Stimulated activated CD4-positive, alpha-beta T cell treated with anti-CD3 and anti-CD28 coated beads, Interleukin-4, amount 100 ng/mL, for 24 hours (primary cell): ENCODE results near the gene VWA2.

ENCODE experiments used
- DNase-seq: peaks from one replicate; pipeline ENCODE4 v3.0.0-alpha.2; 2020

Gene VWA2

DNA sequence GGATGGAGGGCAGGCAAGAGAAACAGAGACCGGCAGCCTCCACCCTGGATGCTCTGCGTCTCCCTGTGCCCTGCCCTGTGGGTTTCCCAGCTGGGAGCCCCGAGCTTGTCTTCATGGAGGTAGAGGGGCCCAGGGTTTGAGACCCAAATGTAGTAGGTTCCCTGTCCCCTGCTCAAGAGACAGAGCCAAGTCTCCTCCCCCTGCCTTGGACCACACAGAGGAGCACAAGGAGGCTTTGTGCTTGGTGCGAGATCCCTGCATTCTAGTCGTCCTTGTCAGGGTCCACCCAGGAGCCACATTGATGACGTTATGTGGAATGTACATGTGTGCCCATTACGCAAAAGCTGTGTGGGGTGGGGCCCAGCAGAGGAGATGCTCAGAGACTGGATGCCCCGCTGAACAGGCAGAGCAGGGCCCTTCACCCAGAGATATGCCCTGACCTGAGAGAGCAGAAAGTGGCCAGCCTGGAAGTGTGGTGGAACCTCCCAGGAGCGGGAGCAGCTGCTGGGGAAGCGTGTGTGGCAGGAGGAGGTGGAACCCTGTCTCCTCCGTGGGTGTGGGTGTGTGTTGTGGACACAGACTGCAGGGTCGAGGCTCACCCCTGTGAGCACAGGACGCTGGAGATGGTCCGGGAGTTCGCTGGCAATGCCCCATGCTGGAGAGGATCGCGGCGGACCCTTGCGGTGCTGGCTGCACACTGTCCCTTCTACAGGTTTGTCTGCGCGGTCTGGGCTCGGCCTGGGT is 39.3 kb downstream of the VWA2 start:
- DNase-seq, result no peak

DNA sequence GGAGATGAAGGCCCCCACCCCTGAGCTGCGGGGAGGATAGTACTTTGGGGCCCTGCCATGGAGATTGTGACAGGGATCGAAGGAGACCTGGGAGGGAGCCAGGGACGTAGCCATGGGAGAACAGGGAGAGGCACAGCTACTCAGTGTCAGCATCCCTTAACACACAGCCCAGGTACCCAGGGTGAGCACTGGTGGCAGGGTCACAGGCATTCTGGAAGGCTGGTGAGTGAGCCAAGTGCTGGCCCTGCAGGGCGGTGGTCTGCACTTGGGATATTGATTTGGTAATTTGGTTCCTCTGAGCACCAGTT is 39.8 kb downstream of the VWA2 start:
- no peak for DNase-seq

DNA sequence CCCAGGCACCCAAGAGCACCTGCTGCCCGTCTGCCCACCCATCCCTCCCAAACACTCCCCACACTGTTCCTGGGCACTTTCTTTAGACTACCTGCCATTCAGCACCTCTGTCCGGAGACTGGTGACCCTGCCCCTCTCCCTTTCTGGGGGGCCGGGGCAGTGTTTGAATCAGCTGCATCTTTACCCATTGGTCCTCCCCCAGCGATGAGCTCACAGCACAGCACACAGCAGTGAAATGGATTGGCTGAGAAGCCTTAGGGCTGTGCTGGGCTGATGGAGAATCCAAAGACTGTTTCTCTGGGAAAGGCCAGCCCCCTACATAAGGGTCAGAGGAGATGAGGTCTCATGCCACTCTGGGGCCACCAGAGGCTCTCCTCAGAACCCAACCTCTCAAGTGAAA is 40.2 kb downstream of the VWA2 start:
- no peak for DNase-seq

DNA sequence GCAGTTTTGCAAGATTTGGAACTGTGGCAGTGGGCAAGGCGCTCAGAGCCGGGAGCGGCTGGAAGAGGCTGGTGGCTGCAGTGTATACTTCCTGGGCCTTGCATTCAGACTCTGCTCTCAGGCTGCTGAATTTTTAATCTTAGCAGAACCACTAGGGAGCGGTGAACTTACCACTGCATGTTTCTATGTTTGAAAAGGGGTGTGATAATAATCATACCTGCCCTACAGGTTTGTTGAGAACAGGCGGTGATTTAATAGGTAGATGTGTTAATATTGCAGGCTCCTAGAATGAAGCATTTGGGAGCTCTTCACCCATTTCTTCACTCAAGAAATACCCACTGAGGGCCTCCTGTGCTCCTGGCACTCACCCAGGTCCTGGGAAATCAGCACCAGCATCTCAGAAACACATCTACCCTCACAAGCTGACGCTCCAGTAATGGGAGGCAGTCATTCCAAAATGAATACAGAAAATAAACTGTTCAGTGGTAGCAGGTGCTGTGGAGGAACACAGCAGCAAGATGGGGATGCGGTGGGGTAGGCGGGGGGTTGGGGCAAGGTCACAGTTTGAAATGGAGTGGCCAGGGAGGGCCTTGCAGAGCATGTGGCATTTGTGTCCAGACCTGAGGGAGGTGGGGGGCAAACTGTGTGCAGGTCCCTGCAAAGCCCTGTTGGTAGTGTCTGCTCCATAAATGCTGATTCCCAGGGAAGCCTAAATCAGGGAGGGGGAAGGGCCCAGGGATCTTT is 41.0 kb downstream of the VWA2 start:
- DNase-seq, result no peak

DNA sequence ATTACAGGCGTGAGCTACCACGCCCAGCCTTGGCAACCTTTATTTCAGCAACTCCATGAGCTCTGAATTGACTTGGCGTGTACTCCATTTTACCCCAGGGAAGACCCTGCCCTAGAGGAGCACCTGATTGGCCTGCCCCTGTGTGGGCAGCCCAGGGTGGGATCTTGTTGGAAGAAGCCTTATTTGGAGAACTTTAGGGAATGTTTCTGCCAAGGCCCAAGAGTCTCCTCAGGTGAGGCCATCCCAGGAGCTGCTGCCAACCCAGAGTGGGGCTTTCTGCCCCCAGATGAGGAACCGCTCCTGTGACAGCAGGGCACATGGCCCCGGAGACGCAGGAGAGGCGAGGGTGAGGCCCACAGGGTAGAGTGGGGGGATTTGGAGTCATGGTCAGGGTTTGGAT is 42.0 kb downstream of the VWA2 start:
- DNase-seq, result no peak

DNA sequence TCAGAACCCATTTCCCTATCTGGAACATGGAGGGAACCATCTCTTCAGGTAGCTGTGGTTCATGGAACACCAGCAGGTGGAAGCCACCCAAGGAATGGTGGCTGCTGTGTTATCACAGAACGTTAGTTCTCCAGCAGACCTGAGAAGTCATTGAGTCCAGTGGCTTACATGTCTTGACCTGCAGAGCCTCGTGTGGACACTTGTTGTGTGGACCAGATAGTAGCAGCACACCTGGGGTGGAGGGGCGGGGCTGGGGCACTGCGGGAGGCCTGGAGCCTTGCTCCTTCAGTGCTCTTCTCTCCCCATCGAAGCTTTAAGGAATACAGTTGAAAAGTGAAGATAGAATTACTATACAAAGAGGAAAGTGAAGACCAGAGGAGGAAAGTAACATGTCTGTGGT is 42.4 kb downstream of the VWA2 start:
- DNase-seq, result no peak

DNA sequence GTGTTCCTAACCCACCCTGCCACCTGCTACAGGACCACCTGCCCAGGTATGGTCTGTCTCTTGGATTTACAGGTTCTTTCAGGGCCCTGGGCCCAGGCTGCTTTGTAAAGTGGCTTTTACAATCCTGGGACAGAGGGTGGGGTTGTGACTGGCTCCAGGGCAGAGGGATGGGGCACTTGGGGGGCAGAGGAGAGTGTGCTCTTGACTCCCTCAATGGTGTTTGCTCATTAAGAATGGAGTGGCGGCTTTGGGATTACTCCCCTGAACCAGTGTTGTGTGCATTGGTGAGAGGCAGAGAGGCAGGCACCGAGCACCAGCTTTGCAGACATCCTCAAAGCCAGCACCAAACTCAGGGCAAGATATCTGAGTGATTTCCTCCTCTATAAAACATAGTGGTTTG is 43.5 kb downstream of the VWA2 start:
- no peak for DNase-seq

DNA sequence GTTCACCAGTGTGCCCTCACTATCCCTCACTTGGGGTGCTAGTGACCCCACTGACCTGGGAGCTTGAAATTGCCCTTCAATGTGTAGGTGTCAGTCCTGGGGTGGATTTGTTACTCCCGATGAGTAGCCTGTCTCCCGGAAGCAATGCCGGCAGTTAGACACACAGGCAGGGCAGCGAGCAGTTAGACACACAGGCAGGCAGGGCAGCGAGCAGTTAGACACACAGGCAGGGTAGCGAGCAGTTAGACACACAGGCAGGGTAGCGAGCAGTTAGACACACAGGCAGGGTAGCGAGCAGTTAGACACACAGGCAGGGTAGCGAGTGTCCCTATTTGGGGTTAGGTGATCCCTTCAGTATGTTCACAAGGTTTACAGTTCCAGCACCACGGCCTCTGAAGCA is 44.0 kb downstream of the VWA2 start:
- DNase-seq, result no peak

DNA sequence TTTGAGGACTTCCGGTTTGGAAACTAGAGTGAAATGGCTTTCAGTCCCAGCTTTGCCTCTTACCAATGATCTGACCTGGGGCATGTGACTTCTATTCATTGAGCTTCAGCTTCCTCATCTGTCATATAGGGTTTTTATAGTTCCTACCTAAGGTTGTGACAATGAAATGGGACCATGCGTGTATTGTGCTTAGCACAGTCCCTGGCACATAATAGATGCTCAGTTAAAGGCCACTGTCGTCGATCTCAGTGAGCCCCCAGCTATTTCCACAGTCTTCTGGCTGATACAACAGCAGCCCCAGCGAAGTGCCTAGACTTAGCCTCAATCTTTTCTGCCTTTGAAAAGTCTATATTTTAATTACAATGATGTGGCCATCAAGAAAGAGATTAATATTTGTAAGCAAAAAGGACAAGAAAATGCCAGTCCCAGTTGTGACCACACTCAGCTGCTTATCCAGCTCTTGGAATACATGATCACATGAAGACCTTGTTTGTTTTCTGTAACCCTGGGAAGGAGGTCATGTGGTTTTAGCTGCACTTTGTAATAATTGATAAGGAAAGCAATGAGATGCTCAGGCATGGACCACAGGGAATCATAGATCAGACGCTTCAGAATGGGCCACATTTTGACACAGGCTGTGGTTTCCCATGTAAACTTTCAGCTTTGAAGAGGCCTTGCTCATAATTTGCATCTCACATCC is 44.6 kb downstream of the VWA2 start:
- no peak for DNase-seq

DNA sequence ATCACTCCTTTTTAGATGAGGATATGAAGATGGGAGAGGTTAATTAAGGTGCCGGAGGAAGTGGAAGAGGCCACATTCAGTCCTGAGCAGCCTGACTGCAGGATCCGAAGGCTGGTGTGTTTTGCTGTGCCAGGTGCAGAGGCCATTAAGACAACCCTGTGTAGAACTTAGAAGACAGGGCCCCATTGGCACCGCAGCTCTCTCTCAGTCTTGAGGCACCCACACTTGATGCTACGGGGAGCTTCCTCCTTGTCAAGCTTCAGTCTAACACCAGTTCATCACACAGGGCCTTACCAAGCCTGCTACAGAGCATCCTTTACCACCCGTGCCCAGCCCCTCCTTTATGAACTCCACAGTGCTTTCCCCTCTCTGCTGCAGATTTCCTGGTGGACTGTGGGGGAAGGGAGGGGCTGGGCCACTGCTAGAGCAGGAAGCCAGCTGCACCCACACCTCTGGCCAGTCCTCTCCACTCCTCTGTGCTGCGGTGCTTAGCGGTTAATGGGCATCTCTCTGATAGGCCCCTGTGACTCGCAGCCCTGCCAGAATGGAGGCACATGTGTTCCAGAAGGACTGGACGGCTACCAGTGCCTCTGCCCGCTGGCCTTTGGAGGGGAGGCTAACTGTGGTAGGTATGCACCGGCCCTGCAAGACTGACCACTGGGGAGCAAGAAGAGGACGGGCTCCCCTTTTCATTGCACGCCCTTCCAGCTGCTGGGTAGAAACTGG is 45.5 kb downstream of the VWA2 start:
- no peak for DNase-seq

DNA sequence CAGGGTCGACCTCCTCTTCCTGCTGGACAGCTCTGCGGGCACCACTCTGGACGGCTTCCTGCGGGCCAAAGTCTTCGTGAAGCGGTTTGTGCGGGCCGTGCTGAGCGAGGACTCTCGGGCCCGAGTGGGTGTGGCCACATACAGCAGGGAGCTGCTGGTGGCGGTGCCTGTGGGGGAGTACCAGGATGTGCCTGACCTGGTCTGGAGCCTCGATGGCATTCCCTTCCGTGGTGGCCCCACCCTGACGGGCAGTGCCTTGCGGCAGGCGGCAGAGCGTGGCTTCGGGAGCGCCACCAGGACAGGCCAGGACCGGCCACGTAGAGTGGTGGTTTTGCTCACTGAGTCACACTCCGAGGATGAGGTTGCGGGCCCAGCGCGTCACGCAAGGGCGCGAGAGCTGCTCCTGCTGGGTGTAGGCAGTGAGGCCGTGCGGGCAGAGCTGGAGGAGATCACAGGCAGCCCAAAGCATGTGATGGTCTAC is 46.9 kb downstream of the VWA2 start:
- no peak for DNase-seq

DNA sequence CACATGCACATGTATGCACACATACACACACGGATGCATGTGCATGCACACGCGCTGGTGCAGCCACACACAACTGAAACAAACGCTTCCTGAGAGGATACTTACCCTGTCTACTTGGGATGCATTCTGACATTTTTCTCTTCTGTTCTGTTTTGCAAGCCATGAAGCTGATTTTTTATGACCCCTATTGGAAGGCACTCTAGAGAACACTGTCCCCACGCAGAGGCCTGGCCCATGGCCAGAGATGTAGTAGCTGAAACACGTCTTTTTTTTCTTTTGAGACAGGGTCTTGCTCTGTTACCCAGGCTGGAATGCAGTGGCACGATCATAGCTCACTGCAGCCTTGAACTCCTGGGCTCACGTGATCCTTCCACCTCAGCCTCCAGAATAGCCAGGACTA is 47.9 kb downstream of the VWA2 start:
- DNase-seq, result no peak

DNA sequence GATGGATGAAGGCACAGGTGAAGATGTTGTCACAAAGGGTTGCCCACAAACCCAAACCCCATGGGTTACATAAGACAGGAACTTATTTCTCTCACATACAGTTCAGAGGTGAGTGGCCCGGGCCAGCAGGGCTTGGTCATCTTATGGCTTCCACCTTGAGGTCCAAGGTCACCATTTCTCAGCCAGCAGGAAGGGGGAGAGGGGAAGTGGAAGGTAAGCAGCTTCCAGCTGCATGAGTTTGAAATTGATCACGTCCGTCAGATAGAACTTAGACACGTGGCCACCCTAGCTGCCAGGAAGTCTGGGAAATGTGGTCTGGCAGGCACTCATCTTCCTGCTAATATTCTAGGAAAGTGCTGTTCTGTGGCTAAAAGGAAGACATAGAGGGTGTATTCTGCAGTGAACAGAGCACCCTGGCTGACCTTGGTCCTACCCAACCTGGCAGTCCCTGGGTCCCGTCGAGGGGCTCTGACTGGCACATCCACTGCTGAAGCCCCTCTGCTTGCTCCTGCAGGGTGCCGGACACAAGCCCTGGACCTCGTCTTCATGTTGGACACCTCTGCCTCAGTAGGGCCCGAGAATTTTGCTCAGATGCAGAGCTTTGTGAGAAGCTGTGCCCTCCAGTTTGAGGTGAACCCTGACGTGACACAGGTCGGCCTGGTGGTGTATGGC is 49.5 kb downstream of the VWA2 start:
- no peak for DNase-seq

DNA sequence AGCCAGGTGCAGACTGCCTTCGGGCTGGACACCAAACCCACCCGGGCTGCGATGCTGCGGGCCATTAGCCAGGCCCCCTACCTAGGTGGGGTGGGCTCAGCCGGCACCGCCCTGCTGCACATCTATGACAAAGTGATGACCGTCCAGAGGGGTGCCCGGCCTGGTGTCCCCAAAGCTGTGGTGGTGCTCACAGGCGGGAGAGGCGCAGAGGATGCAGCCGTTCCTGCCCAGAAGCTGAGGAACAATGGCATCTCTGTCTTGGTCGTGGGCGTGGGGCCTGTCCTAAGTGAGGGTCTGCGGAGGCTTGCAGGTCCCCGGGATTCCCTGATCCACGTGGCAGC is 50.0 kb downstream of the VWA2 start:
- DNase-seq, result no peak

DNA sequence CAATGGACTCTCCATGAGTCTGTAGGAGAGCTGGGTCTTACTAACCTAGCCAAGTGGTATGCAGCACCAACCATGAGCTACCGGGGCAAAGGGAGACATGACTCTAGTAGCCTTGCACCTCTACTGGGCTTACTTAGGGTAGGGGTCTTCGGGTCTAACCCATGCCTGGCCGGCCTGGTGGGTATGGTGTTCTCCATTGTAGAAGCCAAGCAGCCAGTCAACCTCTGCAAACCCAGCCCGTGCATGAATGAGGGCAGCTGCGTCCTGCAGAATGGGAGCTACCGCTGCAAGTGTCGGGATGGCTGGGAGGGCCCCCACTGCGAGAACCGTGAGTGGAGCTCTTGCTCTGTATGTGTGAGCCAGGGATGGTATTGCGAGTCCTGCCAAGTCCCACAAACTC is 51.0 kb downstream of the VWA2 start:
- DNase-seq, result no peak

DNA sequence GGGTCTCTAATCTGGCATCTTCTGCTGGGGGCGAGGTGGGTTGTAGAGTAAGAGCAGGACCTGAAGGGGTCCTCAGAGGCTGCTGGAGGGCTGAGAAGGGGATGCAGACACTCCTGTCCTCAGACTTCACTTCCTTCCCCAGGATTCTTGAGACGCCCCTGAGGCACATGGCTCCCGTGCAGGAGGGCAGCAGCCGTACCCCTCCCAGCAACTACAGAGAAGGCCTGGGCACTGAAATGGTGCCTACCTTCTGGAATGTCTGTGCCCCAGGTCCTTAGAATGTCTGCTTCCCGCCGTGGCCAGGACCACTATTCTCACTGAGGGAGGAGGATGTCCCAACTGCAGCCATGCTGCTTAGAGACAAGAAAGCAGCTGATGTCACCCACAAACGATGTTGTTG is 52.0 kb downstream of the VWA2 start:
- no peak for DNase-seq

DNA sequence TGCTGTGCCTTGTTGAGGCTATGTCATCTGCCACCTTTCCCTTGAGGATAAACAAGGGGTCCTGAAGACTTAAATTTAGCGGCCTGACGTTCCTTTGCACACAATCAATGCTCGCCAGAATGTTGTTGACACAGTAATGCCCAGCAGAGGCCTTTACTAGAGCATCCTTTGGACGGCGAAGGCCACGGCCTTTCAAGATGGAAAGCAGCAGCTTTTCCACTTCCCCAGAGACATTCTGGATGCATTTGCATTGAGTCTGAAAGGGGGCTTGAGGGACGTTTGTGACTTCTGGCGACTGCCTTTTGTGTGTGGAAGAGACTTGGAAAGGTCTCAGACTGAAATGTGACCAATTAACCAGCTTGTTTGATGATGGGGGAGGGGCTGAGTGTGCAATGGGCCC is 52.5 kb downstream of the VWA2 start:
- no peak for DNase-seq

DNA sequence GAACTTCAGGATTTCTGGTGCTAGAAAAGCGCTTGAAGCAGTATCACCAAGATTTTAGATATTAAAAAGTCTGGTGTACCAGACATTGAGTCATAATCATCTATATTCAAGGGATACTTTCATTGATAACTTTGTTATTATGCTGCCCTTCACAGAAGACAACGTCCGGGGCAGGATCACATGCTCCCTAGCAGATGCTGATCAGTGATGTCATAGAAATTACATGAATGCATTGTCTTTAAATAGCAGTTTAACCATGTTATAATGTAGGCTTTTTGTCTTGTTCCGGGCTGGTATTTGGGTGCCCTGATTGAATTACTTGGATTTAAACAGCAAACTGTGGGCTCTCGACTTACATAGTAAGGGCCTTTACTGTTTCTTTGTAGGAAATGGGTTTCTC is 54.0 kb downstream of the VWA2 start:
- no peak for DNase-seq

DNA sequence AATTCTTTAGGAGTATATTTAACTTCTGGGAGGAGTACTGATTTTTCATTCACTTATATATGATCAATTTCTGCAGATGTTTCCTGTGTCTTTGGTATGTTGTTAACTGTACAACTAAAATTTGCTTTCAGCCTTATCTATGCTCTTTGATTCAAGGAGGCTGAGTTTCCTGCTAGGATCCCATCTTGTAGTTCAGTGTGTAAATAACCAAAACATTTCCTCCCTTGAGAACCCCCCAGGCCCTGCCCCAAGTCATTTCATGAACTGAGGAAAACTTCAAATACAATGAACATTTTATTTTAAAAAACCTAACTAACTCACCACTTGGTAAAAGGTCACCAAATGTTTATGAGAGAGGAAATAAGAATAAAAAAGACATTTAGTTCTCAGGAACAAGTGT is 55.5 kb downstream of the VWA2 start:
- DNase-seq, result no peak

DNA sequence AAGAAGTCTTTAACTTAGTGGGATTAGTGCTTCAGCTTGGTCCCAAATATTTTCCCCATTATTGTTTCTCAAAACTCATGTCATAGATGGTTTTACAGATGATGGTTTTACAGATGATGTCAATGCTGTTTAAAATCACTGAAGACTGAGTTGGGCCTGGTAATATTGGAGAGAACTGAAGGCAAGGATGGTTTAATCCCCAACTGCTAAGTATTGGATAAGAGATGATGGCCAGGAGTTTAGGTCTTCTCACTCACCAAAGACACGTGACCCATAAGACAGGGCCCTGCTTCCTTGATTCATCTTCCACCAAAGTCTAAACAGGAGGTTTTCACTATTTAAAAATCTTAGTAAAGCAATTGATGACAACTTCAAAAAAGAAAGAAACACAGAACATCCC is 56.3 kb downstream of the VWA2 start:
- DNase-seq, result no peak

DNA sequence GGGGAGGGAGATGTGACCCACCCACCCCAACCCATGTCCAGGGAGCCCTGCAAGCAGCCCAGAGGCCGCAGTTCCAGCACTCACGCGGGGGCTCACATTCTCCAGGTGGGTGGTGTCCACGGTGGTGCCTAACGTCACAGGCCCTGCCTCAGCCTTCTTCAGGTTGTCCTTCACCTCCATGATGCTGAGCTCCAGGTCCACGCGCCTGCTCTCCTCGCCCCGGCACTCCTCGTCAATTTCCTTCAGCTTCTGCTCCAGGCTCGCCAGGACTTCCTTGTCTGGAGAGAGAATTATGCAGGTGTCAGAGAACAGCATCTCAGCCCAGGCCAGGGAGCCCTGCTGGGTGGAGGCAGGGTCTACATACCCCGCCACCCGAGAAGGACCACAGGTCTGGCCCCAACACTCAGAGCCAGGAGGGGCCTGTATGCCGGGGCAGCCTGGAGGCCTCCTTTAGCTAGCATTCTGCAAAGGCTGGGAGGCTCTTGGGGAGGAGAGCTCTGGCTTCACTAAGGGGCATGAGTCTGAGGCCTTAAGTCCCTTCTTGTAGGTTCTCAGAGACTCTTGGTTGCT is 58.2 kb downstream of the VWA2 start:
- DNase-seq, result no peak

DNA sequence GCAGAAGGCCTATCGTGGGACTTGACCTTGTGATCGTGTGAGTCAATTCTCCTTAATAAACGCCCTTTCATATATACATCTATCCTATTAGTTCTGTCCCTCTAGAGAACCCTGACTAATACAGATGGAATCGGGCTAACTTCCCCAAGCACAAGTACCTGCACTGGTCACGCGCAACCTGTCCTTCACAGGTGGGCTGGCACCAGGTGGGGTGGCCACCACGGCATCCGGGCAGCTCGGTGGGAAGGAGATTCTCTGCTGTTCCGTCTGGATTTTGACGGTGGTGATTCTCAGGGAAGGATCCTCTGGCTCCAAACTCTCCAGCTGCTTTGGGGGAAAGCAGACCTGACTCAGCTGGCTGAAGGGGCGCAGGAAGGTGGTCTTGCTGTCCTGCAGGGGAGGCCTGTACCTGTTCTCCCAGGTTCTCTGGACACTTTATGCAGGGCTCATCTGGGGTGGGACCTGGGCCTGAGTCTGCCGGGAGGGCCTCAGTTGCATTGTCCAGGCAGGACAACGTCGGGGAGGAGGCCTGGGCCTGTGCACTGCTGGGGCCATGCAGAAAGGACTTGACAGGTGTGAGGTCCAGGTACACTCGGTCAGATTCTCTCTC is 61.1 kb downstream of the VWA2 start:
- DNase-seq, result no peak
